Ectodermal cell (in vitro differentiated cells): ENCODE measurements around the gene SLAMF8.

Experiments
- H3K27ac ChIP-seq: 2 replicates; pipeline ENCODE4 v1.7.0; 2013; ENCODE audit warnings: mild to moderate bottlenecking, low read depth, low read length; ENCODE audit not compliant: insufficient read depth, poor library complexity, severe bottlenecking
- H3K27me3 ChIP-seq: 2 replicates; pipeline ENCODE4 v1.7.0; 2013; ENCODE audit warnings: mild to moderate bottlenecking, low read length; ENCODE audit not compliant: insufficient read depth, control insufficient read depth, poor library complexity, severe bottlenecking
- H3K36me3 ChIP-seq: one replicate; pipeline ENCODE4 v1.7.0; 2013; ENCODE audit warnings: low read length; ENCODE audit not compliant: control insufficient read depth, insufficient read depth
- H3K4me1 ChIP-seq: one replicate; pipeline ENCODE4 v1.7.0; 2013; ENCODE audit warnings: low read length; ENCODE audit not compliant: control insufficient read depth, insufficient read depth
- H3K4me3 ChIP-seq: 2 replicates; pipeline ENCODE4 v1.7.0; 2013; ENCODE audit warnings: low read depth, low read length, control low read depth; ENCODE audit not compliant: insufficient read depth
- H3K9me3 ChIP-seq: 2 replicates; pipeline ENCODE4 v1.7.0; 2013; ENCODE audit warnings: mild to moderate bottlenecking, low read length, moderate library complexity; ENCODE audit not compliant: control insufficient read depth
- WGBS, 2 experiments: methylation state at CpG; one replicate each; pipeline ENCODE4 v1.1.7; 2013; ENCODE audit warnings: missing lambda C conversion rate in 2 of 2; 5-methylcytosine and 5-hydroxymethylcytosine counted together

Gene SLAMF8

DNA sequence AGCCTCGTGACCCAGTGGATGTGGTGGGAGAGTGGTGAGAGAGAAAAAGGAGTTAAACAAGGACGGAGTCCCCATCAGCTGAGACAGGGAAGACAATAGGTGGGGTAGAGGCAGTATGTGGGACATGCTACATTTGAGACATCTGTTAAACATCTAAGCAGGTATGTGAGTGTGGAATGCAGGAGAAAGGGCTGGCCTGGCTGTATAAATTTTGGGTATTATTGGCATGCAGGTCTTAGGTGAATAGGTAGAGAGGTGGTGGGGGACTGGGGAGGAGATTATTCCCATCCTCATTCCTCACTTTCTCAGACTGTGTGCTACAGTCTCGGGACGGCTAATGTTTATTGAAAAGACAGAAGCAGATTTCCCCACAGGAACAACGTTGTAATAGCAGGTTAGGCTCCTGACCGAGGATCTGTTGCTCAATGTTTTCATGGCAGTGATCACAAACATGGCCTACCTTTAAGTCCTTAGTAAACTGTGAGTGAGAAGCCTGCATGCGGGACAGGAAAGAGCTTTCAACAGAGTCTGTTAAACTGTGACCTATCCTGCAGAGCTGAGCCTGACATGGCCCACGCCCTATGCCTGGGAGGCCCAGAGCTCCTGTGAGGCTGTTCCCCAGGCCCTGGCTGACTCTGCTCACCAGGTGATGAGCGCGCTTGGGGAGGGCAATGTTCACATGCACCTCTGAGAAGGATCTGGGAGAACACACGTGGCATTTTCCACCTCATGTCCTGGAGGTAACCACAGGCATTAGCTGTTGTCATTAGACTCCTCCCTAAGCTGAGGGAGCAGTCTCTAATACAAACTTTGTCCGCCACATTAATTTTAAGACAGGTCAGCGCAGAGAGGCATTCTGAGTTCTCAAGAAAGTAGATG, 19.3 kb downstream of the SLAMF8 start:
- WGBS, 2 experiments, result 88 to 89% methylated on average over 13 of the region's 13 CpGs
- no peaks in the 10 kb centered on the region for H3K9me3 ChIP-seq
- no peak overlapping the region for H3K27ac ChIP-seq
- H3K4me1 ChIP-seq, result no peaks in the 10 kb centered on the region
- no peaks in the 10 kb centered on the region for H3K27me3 ChIP-seq
- no peak overlapping the region for H3K4me3 ChIP-seq
- no peaks in the 10 kb centered on the region for H3K36me3 ChIP-seq

- peaks cover 8% of the 10 kb centered on the region for H3K27me3 ChIP-seq
- no peak overlapping the region for H3K27ac ChIP-seq
- H3K4me1 ChIP-seq, result no peaks in the 10 kb centered on the region
- WGBS, 2 experiments, result 71 to 80% methylated on average over 4 of the region's 4 CpGs
- no peak overlapping the region for H3K4me3 ChIP-seq
- no peaks in the 10 kb centered on the region for H3K36me3 ChIP-seq
- H3K9me3 ChIP-seq, result no peaks in the 10 kb centered on the region
Observed at GRCh38 chr1:159847231-159847630, 20.6 kb downstream of the SLAMF8 start.

DNA sequence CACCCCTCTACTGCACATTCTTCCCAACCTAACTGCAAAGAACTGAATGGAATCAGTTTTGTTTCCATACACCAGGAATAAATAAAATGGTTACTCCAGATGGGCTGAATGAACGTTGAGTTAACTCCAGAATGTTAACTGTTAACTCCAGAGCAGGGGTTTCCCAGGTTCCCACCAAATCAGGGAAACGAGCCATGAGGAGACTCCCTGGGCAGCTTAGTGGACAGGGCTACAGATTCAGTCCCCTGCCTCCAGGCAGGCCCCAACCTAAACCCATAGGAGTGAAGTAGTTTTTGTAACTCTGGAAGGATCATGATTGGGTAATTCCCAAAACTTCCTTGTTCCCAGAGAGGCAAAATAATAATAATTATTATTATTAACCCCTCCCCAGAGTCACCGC, 21.7 kb downstream of the SLAMF8 start:
- Histone ChIP-seq H3K4me3 (no peak overlapping the region), H3K36me3 (no peaks in the 10 kb centered on the region), H3K9me3 (no peaks in the 10 kb centered on the region), H3K4me1 (no peaks in the 10 kb centered on the region), H3K27ac (no peak overlapping the region), H3K27me3 (peaks cover 17% of the 10 kb centered on the region)
- WGBS, 2 experiments, result 57 to 65% methylated on average over 3 of the region's 3 CpGs

- H3K27me3 ChIP-seq, result peaks cover 32% of the 10 kb centered on the region
- no peak overlapping the region for H3K27ac ChIP-seq
- H3K36me3 ChIP-seq, result no peaks in the 10 kb centered on the region
- 79 to 89% methylated on average over 2 of the region's 2 CpGs for WGBS, 2 experiments
- H3K4me1 ChIP-seq, result peaks cover 5% of the 10 kb centered on the region
- H3K9me3 ChIP-seq, result no peaks in the 10 kb centered on the region
- no peak overlapping the region for H3K4me3 ChIP-seq
Observed at GRCh38 chr1:159849626-159850366, 23.1 kb downstream of the SLAMF8 start.

GRCh38 chr1:159851407-159851806, 24.7 kb downstream of the SLAMF8 start:
- no peak overlapping the region for H3K4me3 ChIP-seq
- no peaks in the 10 kb centered on the region for H3K36me3 ChIP-seq
- no peak overlapping the region for H3K27ac ChIP-seq
- H3K4me1 ChIP-seq, result peaks cover 5% of the 10 kb centered on the region
- H3K27me3 ChIP-seq, result peaks cover 48% of the 10 kb centered on the region
- H3K9me3 ChIP-seq, result no peaks in the 10 kb centered on the region
- 86 to 88% methylated on average over 1 of the region's 1 CpG for WGBS, 2 experiments

GRCh38 chr1:159853417-159854115, 26.9 kb downstream of the SLAMF8 start:
- WGBS, 2 experiments, result 39 to 44% methylated on average over 4 to 5 of the region's 6 CpGs
- no peak overlapping the region for H3K27ac ChIP-seq
- H3K4me1 ChIP-seq, result peaks cover 5% of the 10 kb centered on the region
- no peaks in the 10 kb centered on the region for H3K36me3 ChIP-seq
- no peaks in the 10 kb centered on the region for H3K9me3 ChIP-seq
- peak overlapping the region; percentile 27 for H3K4me3 ChIP-seq
- H3K27me3 ChIP-seq, result peaks cover 60% of the 10 kb centered on the region

DNA sequence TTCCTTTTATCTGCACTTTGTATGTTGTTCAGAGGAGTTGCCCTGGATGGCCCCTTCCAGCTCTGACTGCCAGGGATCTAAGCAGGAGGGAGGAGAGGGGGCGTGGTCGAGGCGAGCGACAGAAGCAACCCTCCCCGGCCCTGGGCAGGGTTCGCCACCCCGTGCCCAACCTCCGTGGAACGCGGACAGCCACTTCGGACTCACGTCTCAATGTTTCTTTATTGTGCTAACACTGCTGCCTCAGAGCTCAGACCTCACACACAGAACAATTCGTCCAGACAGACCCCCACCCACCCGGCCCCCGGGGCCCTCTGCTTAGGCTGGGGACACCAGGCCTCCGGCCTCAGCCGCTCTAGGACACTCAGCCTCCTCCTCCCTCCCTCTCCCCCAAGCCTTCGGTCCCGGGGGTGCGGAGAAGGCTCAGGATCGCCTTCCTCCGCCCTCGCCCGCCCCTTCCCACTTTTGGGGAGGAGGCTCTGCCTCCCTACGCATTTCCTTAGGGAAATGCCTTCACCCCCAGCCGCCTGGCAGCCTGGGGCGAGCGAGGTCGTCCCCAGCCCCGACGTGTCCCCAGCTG, 27.5 kb downstream of the SLAMF8 start:
- H3K36me3 ChIP-seq, result no peaks in the 10 kb centered on the region
- peak overlapping the region; percentile 27 for H3K4me3 ChIP-seq
- no peak overlapping the region for H3K27ac ChIP-seq
- H3K27me3 ChIP-seq, result peaks cover 60% of the 10 kb centered on the region
- H3K9me3 ChIP-seq, result no peaks in the 10 kb centered on the region
- H3K4me1 ChIP-seq, result peaks cover 5% of the 10 kb centered on the region
- WGBS, 2 experiments, result 1% methylated on average over 31 of the region's 31 CpGs

DNA sequence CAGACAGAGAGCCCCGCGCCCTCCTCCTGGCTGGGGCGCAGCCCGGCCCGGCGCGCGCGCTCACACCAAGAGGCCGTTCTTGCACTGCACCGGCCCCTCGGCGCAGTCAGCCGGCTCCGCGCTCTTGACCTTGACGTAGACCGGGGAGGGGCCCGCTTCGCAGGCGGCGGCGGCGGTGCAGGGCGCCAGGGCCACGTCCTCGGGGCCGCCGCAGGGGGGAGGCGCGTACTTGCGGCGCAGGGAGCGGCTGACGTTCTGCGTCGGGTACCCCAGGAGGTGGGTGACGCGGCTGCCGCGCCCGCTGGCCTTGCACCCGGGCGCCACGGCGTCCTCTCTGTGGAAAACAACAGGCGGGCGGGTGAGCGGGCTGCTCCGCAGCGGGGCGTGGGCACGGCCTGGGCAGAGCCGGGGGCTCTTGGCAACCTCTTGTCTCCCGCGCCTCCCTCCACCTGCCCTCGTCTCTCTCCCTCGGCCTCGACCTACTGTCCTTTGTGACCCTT, 28.1 kb downstream of the SLAMF8 start:
- Histone ChIP-seq H3K9me3 (no peaks in the 10 kb centered on the region), H3K36me3 (no peaks in the 10 kb centered on the region), H3K27me3 (peaks cover 60% of the 10 kb centered on the region), H3K4me3 (peak overlapping the region; percentile 27), H3K4me1 (peaks cover 5% of the 10 kb centered on the region), H3K27ac (no peak overlapping the region)
- 3 to 4% methylated on average over 59 of the region's 59 CpGs for WGBS, 2 experiments

- H3K4me1 ChIP-seq, result peaks cover 5% of the 10 kb centered on the region
- no peak overlapping the region for H3K27ac ChIP-seq
- WGBS, 2 experiments, result 93% methylated on average over 34 of the region's 34 CpGs
- H3K4me3 ChIP-seq, result no peak overlapping the region
- H3K27me3 ChIP-seq, result peaks cover 60% of the 10 kb centered on the region
- H3K9me3 ChIP-seq, result no peaks in the 10 kb centered on the region
- H3K36me3 ChIP-seq, result no peaks in the 10 kb centered on the region
Observed at GRCh38 chr1:159855709-159856108, 29.0 kb downstream of the SLAMF8 start.
